GM10248 (cell line): ENCODE measurements around the gene AZGP1.
"Not testable (repeated sequence)": the region's sequence is repeated elsewhere in the genome, so short reads cannot be mapped to it uniquely, and the experiment has no call there.

Source experiments
- CTCF ChIA-PET: fragments of 300-600 bp; sonication (Branson Sonifier 250); formaldehyde crosslinking; extraction: SDS; loops from one replicate; lab custom pipeline; 2021; ENCODE audit warnings: antibody characterized with exemption; lab: Yijun Ruan, JAX
- POLR2A ChIA-PET: fragments of 350-650 bp; sonication (Branson Sonifier 250); formaldehyde crosslinking; extraction: SDS; loops from one replicate; lab custom pipeline; 2020; ENCODE audit warnings: antibody characterized with exemption; lab: Yijun Ruan, JAX
- DNase-seq: peaks from one replicate; pipeline ENCODE4 v3.0.0; 2012; ENCODE audit errors: extremely low spot score
- TF ChIP-seq, protein P1 (sequence below): IDR thresholded peaks from 2 replicates; pipeline ENCODE4 v1.5.1; 2012; ENCODE audit warnings: mild to moderate bottlenecking, low read depth; ENCODE audit errors: extremely low read depth, missing control alignments, control extremely low read depth

Gene AZGP1

DNA sequence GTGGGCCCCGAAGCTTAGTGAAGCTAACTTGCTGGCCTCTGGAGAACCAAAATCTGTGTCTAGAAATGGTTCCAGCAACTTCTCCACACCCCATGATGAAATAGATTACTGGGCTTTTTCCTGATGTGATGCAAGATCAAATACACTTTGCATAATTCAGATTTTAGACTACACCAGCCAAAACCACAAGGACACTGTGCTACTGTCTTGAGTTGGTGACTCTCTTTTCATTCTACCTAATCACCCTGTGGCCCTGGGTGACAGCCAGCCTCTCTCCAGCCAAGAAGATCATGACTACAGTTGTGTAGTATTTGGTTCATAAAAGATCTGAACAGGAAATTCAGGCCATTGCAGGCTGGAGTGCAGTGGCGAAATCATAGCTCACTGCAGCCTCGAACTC lies 22.2 kb downstream of the AZGP1 start:
- POLR2A ChIA-PET: interaction anchor here (0.7 kb wide), 1 partner anchor 51 kb away, joined by 4 read pairs; no protein-coding TSS in a partner anchor
- TF ChIP-seq, protein P1, sequence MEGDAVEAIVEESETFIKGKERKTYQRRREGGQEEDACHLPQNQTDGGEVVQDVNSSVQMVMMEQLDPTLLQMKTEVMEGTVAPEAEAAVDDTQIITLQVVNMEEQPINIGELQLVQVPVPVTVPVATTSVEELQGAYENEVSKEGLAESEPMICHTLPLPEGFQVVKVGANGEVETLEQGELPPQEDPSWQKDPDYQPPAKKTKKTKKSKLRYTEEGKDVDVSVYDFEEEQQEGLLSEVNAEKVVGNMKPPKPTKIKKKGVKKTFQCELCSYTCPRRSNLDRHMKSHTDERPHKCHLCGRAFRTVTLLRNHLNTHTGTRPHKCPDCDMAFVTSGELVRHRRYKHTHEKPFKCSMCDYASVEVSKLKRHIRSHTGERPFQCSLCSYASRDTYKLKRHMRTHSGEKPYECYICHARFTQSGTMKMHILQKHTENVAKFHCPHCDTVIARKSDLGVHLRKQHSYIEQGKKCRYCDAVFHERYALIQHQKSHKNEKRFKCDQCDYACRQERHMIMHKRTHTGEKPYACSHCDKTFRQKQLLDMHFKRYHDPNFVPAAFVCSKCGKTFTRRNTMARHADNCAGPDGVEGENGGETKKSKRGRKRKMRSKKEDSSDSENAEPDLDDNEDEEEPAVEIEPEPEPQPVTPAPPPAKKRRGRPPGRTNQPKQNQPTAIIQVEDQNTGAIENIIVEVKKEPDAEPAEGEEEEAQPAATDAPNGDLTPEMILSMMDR: no peak
- CTCF ChIA-PET: interaction anchor here (0.9 to 1.9 kb wide), 4 partner anchors 9 to 37 kb away, joined by 3 to 6 read pairs (median 4); no protein-coding TSS in a partner anchor
- no peak for DNase-seq

DNA sequence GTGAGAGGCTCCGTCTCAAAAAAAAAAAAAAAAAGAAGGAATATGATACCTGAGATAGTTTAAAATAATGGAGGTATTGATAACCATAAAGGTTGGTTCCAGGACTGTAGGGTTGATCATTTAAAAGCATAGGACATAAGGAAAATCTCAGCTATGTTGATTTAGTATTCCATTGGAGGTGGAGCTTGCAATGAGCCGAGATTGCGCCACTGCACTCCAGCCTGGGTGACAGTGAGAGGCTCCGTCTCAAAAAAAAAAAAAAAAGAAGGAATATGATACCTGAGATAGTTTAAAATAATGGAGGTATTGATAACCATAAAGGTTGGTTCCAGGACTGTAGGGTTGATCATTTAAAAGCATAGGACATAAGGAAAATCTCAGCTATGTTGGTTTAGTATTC lies 23.2 kb downstream of the AZGP1 start:
- CTCF ChIA-PET: interaction anchor here (1.2 kb wide), 1 partner anchor 13 kb away, joined by 3 read pairs; no protein-coding TSS in a partner anchor
- DNase-seq, POLR2A ChIA-PET: not testable (repeated sequence)

DNA sequence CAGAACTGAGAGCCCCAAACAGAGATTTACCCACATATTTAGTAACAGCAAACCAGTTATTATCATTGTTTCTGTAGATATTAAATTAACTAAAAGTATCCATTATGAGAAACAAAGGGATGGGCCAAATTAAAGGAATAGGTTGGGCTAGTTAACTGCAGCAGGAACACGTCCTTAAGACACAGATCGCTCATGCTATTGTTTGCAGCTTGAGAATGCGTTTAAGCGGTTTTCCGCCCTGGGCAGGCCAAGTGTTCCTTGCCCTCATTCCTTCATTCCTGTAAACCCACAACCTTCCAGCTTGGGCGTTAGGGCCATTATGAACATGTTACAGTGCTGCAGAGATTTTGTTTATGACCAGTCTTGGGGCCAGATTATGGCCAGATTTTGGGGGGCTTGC lies 25.0 kb downstream of the AZGP1 start:
- POLR2A ChIA-PET, DNase-seq: not testable (repeated sequence)

DNA sequence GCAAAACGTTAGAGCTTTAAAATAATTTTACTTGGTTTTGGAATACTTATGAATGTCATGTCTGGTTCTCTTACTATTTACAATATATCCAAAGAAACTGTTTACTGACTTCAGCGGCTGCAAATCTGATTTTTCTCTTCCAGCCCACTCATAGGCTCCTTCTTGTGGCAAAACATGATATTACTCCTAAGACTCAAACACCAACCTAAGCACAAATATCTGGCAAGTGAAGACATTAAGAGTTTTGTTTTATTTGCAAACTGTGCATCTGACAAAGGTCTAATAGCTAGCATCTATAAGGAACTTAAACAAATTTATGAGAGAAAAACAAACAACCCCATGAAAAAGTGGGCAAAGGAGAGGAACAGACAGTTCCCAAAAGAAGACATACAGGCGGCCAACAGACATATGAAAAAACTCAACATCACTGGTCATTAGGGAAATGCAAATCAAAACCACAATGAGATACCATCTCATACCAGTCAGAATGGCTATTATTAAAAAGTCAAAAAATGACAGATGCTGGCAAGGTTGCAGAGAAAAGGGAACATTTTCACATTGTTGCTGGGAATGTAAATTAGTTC lies 26.1 kb downstream of the AZGP1 start:
- CTCF ChIA-PET: interaction anchor here (0.7 to 3.1 kb wide), 5 partner anchors 20 to 44 kb away, joined by 3 to 7 read pairs (median 4); partner anchors contain the start of genes GJC3 and TRIM4
- DNase-seq: no peak
- POLR2A ChIA-PET: no interaction called here
- TF ChIP-seq, protein P1: peak; percentile 12

More for the DNA sequence above, 25.0 kb downstream of the AZGP1 start:
- CTCF ChIA-PET: interaction anchor here (1.4 to 3.1 kb wide), 4 partner anchors 21 to 43 kb away, joined by 3 to 7 read pairs (median 4); partner anchors contain the start of genes GJC3 and TRIM4

DNA sequence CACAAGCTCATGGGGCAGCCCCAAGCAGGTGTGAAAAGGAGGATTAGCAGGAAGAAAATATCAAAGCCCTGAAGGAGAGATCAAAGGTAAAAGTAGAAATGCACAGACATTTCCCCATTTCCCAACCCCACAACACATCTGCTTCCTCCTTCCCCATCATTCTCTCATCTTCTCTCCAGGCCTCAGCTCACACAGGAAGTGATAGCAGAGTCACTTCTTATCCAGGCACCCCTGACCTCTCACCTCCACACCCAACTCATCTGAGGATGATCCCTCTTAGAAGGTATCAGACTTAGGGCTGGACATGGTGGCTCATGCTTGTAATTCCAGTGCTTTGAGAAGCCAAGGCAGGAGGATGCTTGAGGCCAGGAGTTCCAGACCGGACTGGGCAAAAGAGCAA lies 28.2 kb downstream of the AZGP1 start:
- no peak for DNase-seq
- ChIA-PET CTCF (interaction anchor here (1.7 kb wide), 1 partner anchor 32 kb away, joined by 4 read pairs; no protein-coding TSS in a partner anchor), POLR2A (no interaction called here)
- TF ChIP-seq, protein P1: no peak

DNA sequence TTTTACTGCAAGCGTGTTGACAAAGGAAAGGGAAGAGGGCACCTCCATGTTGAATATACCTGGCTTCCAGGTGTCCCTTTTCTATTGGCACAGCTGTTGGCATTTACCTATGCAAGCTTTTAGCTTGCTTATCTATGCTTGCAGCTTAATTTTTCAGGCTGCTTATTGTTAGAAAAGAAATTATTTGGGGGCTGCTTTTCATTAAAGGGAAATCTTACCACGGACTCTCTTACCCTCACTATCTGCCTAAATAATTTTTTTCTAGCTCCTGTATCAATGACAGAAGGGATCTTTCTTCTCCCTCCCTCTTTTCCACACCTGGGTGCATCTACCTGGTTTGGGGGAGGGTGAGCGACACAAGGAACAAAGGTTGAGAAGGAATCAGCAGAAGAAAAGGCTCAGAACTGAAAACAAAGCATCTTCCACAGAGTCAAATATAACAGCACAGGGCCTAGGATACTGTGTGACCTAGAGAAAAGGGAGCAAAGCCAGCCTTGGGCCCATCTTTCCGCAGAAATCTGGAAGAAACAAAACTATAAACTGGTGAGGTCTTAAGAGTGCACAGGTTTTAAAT lies 31.2 kb downstream of the AZGP1 start:
- TF ChIP-seq, protein P1: no peak
- ChIA-PET POLR2A (no interaction called here), CTCF (interaction anchor here (0.6 to 1.5 kb wide), 6 partner anchors 9 to 51 kb away, joined by 3 to 4 read pairs (median 3); partner anchors contain the start of genes GJC3 and TRIM4)
- no peak for DNase-seq

DNA sequence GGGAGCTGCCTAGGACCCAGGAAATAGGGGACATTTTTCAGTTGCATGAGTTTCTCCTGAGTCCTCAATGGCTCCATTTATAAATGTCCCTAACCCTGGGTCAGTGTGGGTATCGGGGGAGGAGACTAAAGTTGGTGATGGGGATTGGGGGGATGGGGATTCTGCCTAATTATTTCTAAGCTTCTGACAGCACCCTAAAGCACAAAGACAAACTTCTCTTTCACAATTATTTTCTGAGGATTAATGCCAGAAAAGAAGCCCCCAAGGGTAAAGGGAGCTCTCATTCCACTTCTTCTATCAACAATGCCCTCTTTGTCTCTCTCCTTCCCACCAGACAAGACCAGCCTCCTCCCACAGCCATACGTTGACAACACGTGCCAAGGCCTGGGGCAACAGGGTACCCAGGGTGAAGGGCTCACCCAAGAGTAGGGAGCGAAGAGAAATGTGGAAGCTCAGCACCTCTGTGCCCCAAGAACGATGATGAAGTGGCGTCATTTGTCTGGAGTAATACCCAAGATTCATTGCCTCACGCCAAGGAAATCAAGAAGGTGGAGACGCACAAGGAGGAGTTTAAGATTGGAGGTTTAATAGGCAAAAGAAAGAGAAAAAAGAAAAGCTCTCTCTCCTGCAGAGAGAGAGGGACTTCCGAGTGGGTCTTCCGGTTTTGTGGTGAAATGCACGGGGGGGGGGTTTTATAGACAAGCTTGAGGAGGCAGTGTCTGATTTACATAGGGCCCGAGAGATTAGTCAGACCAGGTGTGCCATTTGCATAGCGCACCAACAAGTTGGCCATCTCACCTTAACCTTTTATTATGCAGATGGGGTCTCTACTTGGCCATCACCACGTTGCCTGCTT lies 32.0 kb downstream of the AZGP1 start:
- TF ChIP-seq, protein P1: no peak
- no peak for DNase-seq
- POLR2A ChIA-PET: no interaction called here
- CTCF ChIA-PET: interaction anchor here (0.6 to 1.5 kb wide), 6 partner anchors 10 to 52 kb away, joined by 3 to 4 read pairs (median 3); partner anchors contain the start of genes GJC3 and TRIM4
